H1 (cell line): Measurements from ENCODE around the gene SPIB. TPM values are rescaled to one million over a fixed set of nuclear protein-coding genes. Genes with fewer than 3 reads are reported as not detected.

Source experiments
- CTCF ChIA-PET: fragments of 300-600 bp; sonication (Branson Sonifier 250); formaldehyde crosslinking; loops from one replicate; lab custom pipeline; 2021; ENCODE audit not compliant: partially characterized antibody; lab: Charles Lee
- POLR2A ChIA-PET: fragments of 300-600 bp; sonication (Branson Sonifier 250); formaldehyde crosslinking; loops from one replicate; lab custom pipeline; 2021; ENCODE audit warnings: inconsistent platforms; ENCODE audit not compliant: partially characterized antibody; lab: Charles Lee
- DNase-seq, 2 experiments: peaks; one replicate each; pipeline versions ENCODE4 v3.0.0 to v3.0.0-alpha.2; 2010 to 2022; ENCODE audit warnings: low spot score in 2 of 2, low read depth in 1 of 2, mixed read lengths in 1 of 2
- FAIRE-seq: peaks from 2 replicates; lab custom pipeline; 2011; peaks lifted over from hg19 to GRCh38; lab: Jason Lieb, UNC
- H2AFZ ChIP-seq: 2 replicates; pipeline ENCODE4 v1.8.1; 2012; ENCODE audit warnings: low read length, inconsistent platforms
- H2AK5ac ChIP-seq: 2 replicates; pipeline ENCODE4 v1.6.1; 2013; ENCODE audit warnings: low read depth, low read length
- H2BK120ac ChIP-seq: replicated peaks from 2 replicates; pipeline ENCODE3; 2013; ENCODE audit warnings: low read depth, low read length, inconsistent platforms
- H2BK12ac ChIP-seq: 2 replicates; pipeline ENCODE4 v1.6.1; 2013; ENCODE audit warnings: low read depth, low read length
- H2BK15ac ChIP-seq: 2 replicates; pipeline ENCODE4 v1.6.1; 2013; ENCODE audit warnings: low read length
- H2BK20ac ChIP-seq: 2 replicates; pipeline ENCODE4 v1.6.1; 2013; ENCODE audit warnings: low read length
- H2BK5ac ChIP-seq: 2 replicates; pipeline ENCODE4 v1.6.1; 2013; ENCODE audit warnings: low read depth, low read length
- H3K14ac ChIP-seq: 2 replicates; pipeline ENCODE4 v1.6.1; 2013; ENCODE audit warnings: inconsistent platforms; ENCODE audit not compliant: insufficient read length
- H3K18ac ChIP-seq: 2 replicates; pipeline ENCODE4 v1.6.1; 2013; ENCODE audit warnings: low read length; ENCODE audit errors: extremely low read depth
- H3K23ac ChIP-seq: 2 replicates; pipeline ENCODE4 v1.6.1; 2013; ENCODE audit warnings: inconsistent platforms; ENCODE audit not compliant: insufficient read length
- H3K23me2 ChIP-seq: 2 replicates; pipeline ENCODE4 v1.6.1; 2013; ENCODE audit warnings: low read depth, low read length
- H3K27ac ChIP-seq: 2 replicates; pipeline ENCODE4 v1.6.1; 2011; ENCODE audit warnings: low read depth, low read length, inconsistent platforms
- H3K27me3 ChIP-seq, 4 experiments: replicated peaks in 1 of 4; 1 replicate in 1 of 4; 2 replicates in 3 of 4; pipeline versions ENCODE4 v1.6.1 to v1.8.1; 2011 to 2013; ENCODE audit warnings: low read length in 3 of 4, mild to moderate bottlenecking in 3 of 4, inconsistent platforms in 2 of 4, mixed read lengths in 2 of 4, moderate library complexity in 1 of 4; ENCODE audit not compliant: control insufficient read depth in 3 of 4, insufficient read depth in 3 of 4; ENCODE audit errors: extremely low read depth in 1 of 4
- H3K36me3 ChIP-seq, 4 experiments: 2 replicates each; pipeline versions ENCODE4 v1.6.1 to v1.8.1; 2011 to 2013; ENCODE audit warnings: mild to moderate bottlenecking in 4 of 4, low read length in 3 of 4, moderate library complexity in 2 of 4, control low read depth in 1 of 4, inconsistent platforms in 1 of 4; ENCODE audit not compliant: insufficient read depth in 4 of 4, control insufficient read depth in 2 of 4
- H3K4ac ChIP-seq: replicated peaks from 2 replicates; pipeline ENCODE3; 2013; ENCODE audit warnings: low read length, low read depth, mixed read lengths, inconsistent platforms; ENCODE audit not compliant: insufficient read length
- H3K4me1 ChIP-seq, 4 experiments: replicated peaks in 1 of 4; 1 replicate in 1 of 4; 2 replicates in 3 of 4; pipeline versions ENCODE4 v1.6.1 to v1.8.1; 2011 to 2013; ENCODE audit warnings: low read length in 3 of 4, inconsistent platforms in 2 of 4, mixed read lengths in 1 of 4; ENCODE audit not compliant: insufficient read depth in 4 of 4, control insufficient read depth in 3 of 4
- H3K4me2 ChIP-seq, 2 experiments: 2 replicates each; pipeline versions ENCODE4 v1.6.1 to v1.8.1; 2011 to 2013; ENCODE audit warnings: low read depth in 2 of 2, low read length in 2 of 2, control low read depth in 1 of 2, inconsistent platforms in 1 of 2, mild to moderate bottlenecking in 1 of 2; ENCODE audit not compliant: insufficient read depth in 1 of 2
- H3K4me3 ChIP-seq, 4 experiments: fragments of 200-600, 300-600 bp in 1 of 4; sonication (generic), shearing (Covaris generic), sonication (Bioruptor Twin) in 1 of 4; 2 replicates each; pipeline versions ENCODE4 v1.5.1 to v1.8.1; 2011 to 2016; ENCODE audit warnings: low read length in 4 of 4, low read depth in 3 of 4, control low read depth in 2 of 4, inconsistent platforms in 2 of 4, mild to moderate bottlenecking in 2 of 4, mixed read lengths in 1 of 4, moderate library complexity in 1 of 4; ENCODE audit not compliant: insufficient read depth in 2 of 4; ENCODE audit errors: extremely low read depth in 1 of 4
- H3K56ac ChIP-seq: replicated peaks from 2 replicates; pipeline ENCODE3; 2013; ENCODE audit warnings: low read depth, mild to moderate bottlenecking, mixed read lengths, low read length, inconsistent platforms; ENCODE audit not compliant: insufficient read length
- H3K79me1 ChIP-seq: 2 replicates; pipeline ENCODE4 v1.6.1; 2013; ENCODE audit warnings: low read depth, low read length, control low read depth
- H3K79me2 ChIP-seq, 2 experiments: 2 replicates each; pipeline versions ENCODE4 v1.6.1 to v1.8.1; 2012 to 2013; ENCODE audit warnings: low read length in 2 of 2, mild to moderate bottlenecking in 2 of 2, inconsistent platforms in 1 of 2; ENCODE audit not compliant: insufficient read depth in 2 of 2, control insufficient read depth in 1 of 2
- H3K9ac ChIP-seq, 4 experiments: replicated peaks in 1 of 4; 1 replicate in 1 of 4; 2 replicates in 3 of 4; pipeline versions ENCODE4 v1.6.1 to v1.8.1; 2011 to 2013; ENCODE audit warnings: low read depth in 3 of 4, low read length in 3 of 4, control low read depth in 2 of 4, mild to moderate bottlenecking in 2 of 4, moderate library complexity in 2 of 4, inconsistent platforms in 1 of 4; ENCODE audit errors: extremely low read depth in 1 of 4
- H3K9me3 ChIP-seq, 2 experiments: 2 replicates each; pipeline versions ENCODE4 v1.6.1 to v1.8.1; 2012 to 2013; ENCODE audit warnings: mild to moderate bottlenecking in 2 of 2, moderate library complexity in 2 of 2, control low read depth in 1 of 2, inconsistent platforms in 1 of 2, low read depth in 1 of 2, low read length in 1 of 2, mixed read lengths in 1 of 2; ENCODE audit not compliant: insufficient read depth in 2 of 2
- H4K20me1 ChIP-seq, 2 experiments: replicated peaks in 1 of 2; 2 replicates each; pipeline versions ENCODE3 to v1.8.1; 2011 to 2013; ENCODE audit warnings: inconsistent platforms in 2 of 2, low read length in 2 of 2, mild to moderate bottlenecking in 1 of 2; ENCODE audit not compliant: insufficient read depth in 2 of 2, control insufficient read depth in 1 of 2
- H4K5ac ChIP-seq: 2 replicates; pipeline ENCODE4 v1.6.1; 2013; ENCODE audit warnings: low read length, low read depth, mixed read lengths, inconsistent platforms; ENCODE audit not compliant: insufficient read length
- H4K8ac ChIP-seq: 2 replicates; pipeline ENCODE4 v1.8.0; 2013; ENCODE audit warnings: mild to moderate bottlenecking, moderate library complexity, low read length, inconsistent platforms; ENCODE audit not compliant: insufficient read depth; ENCODE audit errors: extremely low read depth
- H4K91ac ChIP-seq: replicated peaks from 2 replicates; pipeline ENCODE3; 2013; ENCODE audit warnings: low read length, mixed read lengths, inconsistent platforms; ENCODE audit not compliant: insufficient read length
- CTCF ChIP-seq, 3 experiments: IDR thresholded peaks; 1 replicate in 2 of 3; 2 replicates in 1 of 3; pipeline versions ENCODE4 v1.5.1 to v1.6.1; 2011; ENCODE audit warnings: low read length in 3 of 3, mild to moderate bottlenecking in 3 of 3, inconsistent platforms in 2 of 3, low read depth in 1 of 3, moderate library complexity in 1 of 3; ENCODE audit not compliant: insufficient read depth in 1 of 3; ENCODE audit errors: control extremely low read depth in 1 of 3
- TBP ChIP-seq: IDR thresholded peaks from 2 replicates; pipeline ENCODE4 v1.6.1; 2011; ENCODE audit warnings: low read depth, low read length, improper control_type of control experiment
- WGBS, 2 experiments: shearing (Covaris generic) in 1 of 2; methylation state at CpG; one replicate each; pipeline versions ENCODE4 v1.1.6 to v1.1.7; 2013 to 2015; ENCODE audit warnings: low lambda C conversion rate in 2 of 2, mixed read lengths in 2 of 2, inconsistent platforms in 1 of 2, low coverage in 1 of 2, missing lambda C conversion rate in 1 of 2; ENCODE audit not compliant: insufficient replicate concordance in 2 of 2, insufficient coverage in 1 of 2, insufficient read length in 1 of 2; ENCODE audit errors: extremely low coverage in 1 of 2, missing lambda C conversion rate in 1 of 2; 5-methylcytosine and 5-hydroxymethylcytosine counted together
- polyA plus RNA-seq, 7 experiments: library from polyadenylated mRNA; depleted of rRNA in 3 of 7; stranded (reverse) in 5 of 7; unstranded in 2 of 7; fragments of >200 nt in 5 of 7; fragments of 200-250 nt in 2 of 7; gene quantifications; 1 replicate in 5 of 7; 2 replicates in 1 of 7; 4 replicates in 1 of 7; pipeline versions ENCODE4 v1.2.1 to v1.2.3, GENCODE V29; 2011 to 2013; ENCODE audit warnings: missing spikeins in 2 of 7, mixed read lengths in 2 of 7
- total RNA-seq: library from RNA; stranded (reverse); fragmentation: NEBNext Ultra II Directional; extraction: Animal tissue kit (Norgen Biotek cat#: 25700); gene quantifications from 2 replicates; pipeline ENCODE4 v1.2.1, GENCODE V29; 2021

Gene SPIB
- total and polyA plus RNA-seq, 2 of the 8 experiments (the other 6 are each of a cell fraction or from before 2014, with no cell fraction given) = 11.1 to 17.4 TPM

- no peaks in the 10 kb centered on the region for H3K27me3 ChIP-seq
- H4K5ac ChIP-seq = no peak overlapping the region
- H3K23ac ChIP-seq = no peak overlapping the region
- WGBS, 2 experiments = 93% methylated on average over 32 of the region's 48 CpGs; no CpG with 5 or more reads in 1 of the 2 experiments
- POLR2A ChIA-PET = interaction anchor here (0.7 to 2.3 kb wide), 5 partner anchors 16 to 26 kb away, joined by 3 to 15 read pairs (median 3); partner anchors contain the start of genes POLD1 and SPIB
- H2BK5ac ChIP-seq = 0 out of 2 replicates have a peak overlapping the region, but pooled peaks have one; percentile 16
- H3K79me2 ChIP-seq = peaks cover 0 to 4% of the 10 kb centered on the region in 2 experiments; a peak in 1 of 4 replicates
- H3K27ac ChIP-seq = no peak overlapping the region
- H4K8ac ChIP-seq = peak overlapping the region; percentile 46; the same call in 1 of the 2 replicates
- H3K4me1 ChIP-seq = no peaks in the 10 kb centered on the region
- no peaks in the 10 kb centered on the region for H3K23me2 ChIP-seq
- H2BK12ac ChIP-seq = no peak overlapping the region
- no peak overlapping the region for H2AFZ ChIP-seq
- no peak overlapping the region for H3K18ac ChIP-seq
- TF ChIP-seq CTCF (IDR thresholded peaks at IDR 0.05; ENCODE audit: control extremely low read depth in 1 of 3, insufficient read depth in 1 of 3, low read depth in 1 of 3, low read length in 3 of 3) (peak in 2 of 3 experiments; percentile 6; a peak in 2 of 4 replicates), TBP (no peak)
- TF ChIP-seq, all 59 proteins: peak for 1
- no peak overlapping the region for H2BK120ac ChIP-seq
- no peak overlapping the region; a peak in 1 of 7 replicates for H3K9ac ChIP-seq
- H3K56ac ChIP-seq = no peak overlapping the region
- no peak for FAIRE-seq
- no peak overlapping the region for H2AK5ac ChIP-seq
- H4K91ac ChIP-seq = no peak overlapping the region
- no peak overlapping the region for H3K4me2 ChIP-seq
- no peaks in the 10 kb centered on the region for H3K9me3 ChIP-seq
- no peak overlapping the region for H3K4me3 ChIP-seq
- H3K36me3 ChIP-seq = peaks cover 6 to 41% (median 24%) of the 10 kb centered on the region in 4 experiments
- H2BK20ac ChIP-seq = no peak overlapping the region
- no peak for DNase-seq
- H2BK15ac ChIP-seq = no peak overlapping the region
- H3K79me1 ChIP-seq = peaks cover 3% of the 10 kb centered on the region; the same call in 1 of the 2 replicates
- CTCF ChIA-PET = interaction anchor here (0.5 to 1.3 kb wide), 6 partner anchors 10 to 273 kb away, joined by 3 to 6 read pairs (median 4); no protein-coding TSS in a partner anchor
- H3K14ac ChIP-seq = no peak overlapping the region
- no peak overlapping the region for H3K4ac ChIP-seq
- H4K20me1 ChIP-seq = peaks cover 1 to 3% of the 10 kb centered on the region in 2 experiments
These were observed 16.9 kb upstream of the SPIB start for GRCh38 chr19:50401605-50402450.
